Epithelial cell of proximal tubule (primary cell): ENCODE results near the gene KLF5. TPM values are rescaled to one million over a fixed set of nuclear protein-coding genes. Genes with fewer than 3 reads are reported as not detected.

ENCODE experiments used
- DNase-seq: peaks from one replicate; pipeline ENCODE4 v3.0.0-alpha.2; 2011; ENCODE audit warnings: low read depth
- H3K4me3 ChIP-seq: 2 replicates; pipeline ENCODE4 v1.5.1; 2011; ENCODE audit warnings: low read depth, mild to moderate bottlenecking, low read length
- total RNA-seq: library from RNA; depleted of rRNA; stranded (reverse); fragments of >200 nt; gene quantifications from 2 replicates; pipeline ENCODE4 v1.2.3, GENCODE V29; 2015
- TF ChIP-seq, protein P1 (sequence below): conservative IDR thresholded peaks from 2 replicates; pipeline ENCODE4 v1.5.1; 2012; ENCODE audit warnings: low read depth, mild to moderate bottlenecking, low read length

The KLF5 gene
- total RNA-seq, 1 donor from 2014 or later: 26.6 TPM

DNA sequence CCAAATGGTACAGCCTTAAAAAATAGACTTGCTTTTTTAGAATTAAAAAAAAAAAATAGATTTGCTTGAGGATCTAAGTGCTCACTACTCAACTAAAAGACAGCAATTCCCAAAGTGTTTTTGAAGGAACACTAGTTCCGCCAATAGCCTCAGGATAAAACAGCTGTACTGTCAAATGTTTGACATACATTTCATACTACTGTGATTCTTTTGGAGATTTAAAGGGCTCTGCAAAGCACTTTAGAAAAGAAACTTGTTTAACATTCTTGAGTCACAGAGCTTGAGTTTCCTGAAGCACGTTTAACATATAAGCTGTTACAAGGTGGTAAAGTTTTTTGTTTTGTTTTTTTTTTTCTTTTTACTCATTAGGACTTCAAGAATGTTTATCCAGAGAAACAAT, 23.1 kb upstream of the KLF5 start:
- TF ChIP-seq, protein P1, sequence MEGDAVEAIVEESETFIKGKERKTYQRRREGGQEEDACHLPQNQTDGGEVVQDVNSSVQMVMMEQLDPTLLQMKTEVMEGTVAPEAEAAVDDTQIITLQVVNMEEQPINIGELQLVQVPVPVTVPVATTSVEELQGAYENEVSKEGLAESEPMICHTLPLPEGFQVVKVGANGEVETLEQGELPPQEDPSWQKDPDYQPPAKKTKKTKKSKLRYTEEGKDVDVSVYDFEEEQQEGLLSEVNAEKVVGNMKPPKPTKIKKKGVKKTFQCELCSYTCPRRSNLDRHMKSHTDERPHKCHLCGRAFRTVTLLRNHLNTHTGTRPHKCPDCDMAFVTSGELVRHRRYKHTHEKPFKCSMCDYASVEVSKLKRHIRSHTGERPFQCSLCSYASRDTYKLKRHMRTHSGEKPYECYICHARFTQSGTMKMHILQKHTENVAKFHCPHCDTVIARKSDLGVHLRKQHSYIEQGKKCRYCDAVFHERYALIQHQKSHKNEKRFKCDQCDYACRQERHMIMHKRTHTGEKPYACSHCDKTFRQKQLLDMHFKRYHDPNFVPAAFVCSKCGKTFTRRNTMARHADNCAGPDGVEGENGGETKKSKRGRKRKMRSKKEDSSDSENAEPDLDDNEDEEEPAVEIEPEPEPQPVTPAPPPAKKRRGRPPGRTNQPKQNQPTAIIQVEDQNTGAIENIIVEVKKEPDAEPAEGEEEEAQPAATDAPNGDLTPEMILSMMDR: no peak
- DNase-seq: no peak
- no peak overlapping the region for H3K4me3 ChIP-seq

DNA sequence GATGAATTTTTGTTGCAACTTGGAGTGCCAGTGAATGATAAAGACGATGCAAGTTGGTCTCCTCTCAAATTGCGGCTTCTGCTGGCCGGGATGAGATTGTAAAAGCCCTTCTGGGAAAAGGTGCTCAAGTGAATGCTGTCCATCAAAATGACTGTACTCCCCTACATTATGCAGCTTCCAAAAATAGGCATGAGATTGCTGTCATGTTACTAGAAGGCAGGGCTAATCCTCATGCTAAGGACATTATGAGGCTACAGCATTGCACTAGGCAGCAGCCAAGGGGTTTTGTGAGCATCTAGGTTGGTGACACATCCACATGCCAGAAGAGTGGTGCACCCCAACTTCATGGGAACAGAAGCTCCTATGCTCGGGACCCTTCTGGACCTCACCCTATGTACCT, 22.2 kb upstream of the KLF5 start:
- TF ChIP-seq, protein P1: no peak
- H3K4me3 ChIP-seq: no peak overlapping the region
- no peak for DNase-seq

DNA sequence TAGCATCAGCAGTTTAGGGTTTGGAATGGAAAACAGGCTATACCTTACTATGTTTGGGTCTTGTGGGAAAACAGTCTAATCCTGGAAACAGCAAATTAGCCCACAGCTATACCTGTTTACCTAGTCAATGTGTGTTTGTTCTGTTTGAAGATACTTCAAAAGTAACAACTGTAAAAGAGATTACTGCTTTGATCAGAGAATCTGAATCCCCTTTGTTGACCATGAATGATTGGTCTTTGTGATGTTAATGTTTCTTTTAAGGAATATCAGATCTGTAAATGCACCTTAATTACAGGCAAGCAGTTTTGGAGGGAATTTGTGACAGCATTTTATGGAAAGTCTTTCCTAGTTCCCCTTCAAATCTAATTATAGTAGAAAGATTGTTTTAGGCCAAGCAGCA, 20.7 kb upstream of the KLF5 start:
- DNase-seq: no peak
- H3K4me3 ChIP-seq: no peak overlapping the region
- TF ChIP-seq, protein P1: no peak

DNA sequence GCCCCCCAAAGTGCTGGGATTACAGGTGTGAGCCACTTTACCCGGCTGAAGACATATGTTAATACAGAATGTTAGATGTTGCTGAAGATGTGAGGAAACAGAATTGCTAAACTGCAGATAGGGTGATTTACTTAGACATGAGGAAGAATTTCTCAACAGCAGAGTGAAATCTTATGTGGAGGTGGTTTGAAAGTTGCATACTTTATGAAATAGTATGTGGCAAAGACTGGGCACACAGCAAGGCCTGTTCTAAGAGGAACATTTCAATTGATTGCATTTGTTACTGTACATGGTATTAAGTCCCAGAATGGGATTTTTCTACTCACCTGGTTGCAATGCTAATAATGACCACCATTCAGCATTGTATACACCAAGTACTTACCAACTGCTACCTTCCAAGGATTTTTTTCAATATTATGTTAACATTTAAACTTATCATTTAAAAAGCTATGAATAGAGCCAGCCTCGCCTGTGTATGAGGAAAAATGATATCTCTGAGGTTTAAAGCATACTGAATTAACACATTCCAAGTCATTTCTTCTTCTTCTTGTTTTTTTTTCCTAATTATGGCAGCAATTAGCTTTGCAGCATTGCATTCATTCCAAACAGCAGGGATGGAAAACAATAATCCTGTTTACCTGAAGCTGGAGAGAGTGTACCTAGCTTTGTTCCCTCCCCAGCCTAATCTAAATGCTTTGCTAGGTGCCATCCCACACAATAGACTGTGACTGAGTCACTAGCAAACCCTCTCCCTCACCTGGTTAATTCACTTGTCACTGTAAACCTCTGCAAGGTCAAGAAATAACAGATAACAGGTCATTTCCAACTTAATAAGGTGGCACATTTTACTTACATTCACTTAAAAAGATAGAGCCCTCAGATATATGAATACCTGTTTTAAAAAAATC, 19.4 kb upstream of the KLF5 start:
- no peak for DNase-seq
- H3K4me3 ChIP-seq: no peak overlapping the region
- TF ChIP-seq, protein P1: no peak

DNA sequence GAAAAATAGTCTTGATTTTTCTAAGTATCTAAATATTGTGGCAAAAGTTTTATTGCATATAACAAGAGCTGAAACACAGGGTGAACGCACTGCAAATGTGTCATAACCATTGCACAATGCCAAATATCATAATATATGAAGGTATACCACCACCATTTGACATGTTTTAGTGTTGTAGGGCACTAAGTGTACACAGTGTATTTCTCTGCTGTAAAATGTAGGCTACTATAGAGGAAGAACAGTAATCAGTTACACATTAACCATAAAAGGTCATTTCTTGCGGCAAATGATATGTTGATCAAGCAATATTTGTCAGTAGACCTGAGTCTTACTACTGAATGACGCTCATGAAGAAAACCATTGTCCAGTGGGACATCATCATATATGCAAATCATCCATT, 18.3 kb upstream of the KLF5 start:
- TF ChIP-seq, protein P1: no peak
- no peak for DNase-seq
- no peak overlapping the region for H3K4me3 ChIP-seq

DNA sequence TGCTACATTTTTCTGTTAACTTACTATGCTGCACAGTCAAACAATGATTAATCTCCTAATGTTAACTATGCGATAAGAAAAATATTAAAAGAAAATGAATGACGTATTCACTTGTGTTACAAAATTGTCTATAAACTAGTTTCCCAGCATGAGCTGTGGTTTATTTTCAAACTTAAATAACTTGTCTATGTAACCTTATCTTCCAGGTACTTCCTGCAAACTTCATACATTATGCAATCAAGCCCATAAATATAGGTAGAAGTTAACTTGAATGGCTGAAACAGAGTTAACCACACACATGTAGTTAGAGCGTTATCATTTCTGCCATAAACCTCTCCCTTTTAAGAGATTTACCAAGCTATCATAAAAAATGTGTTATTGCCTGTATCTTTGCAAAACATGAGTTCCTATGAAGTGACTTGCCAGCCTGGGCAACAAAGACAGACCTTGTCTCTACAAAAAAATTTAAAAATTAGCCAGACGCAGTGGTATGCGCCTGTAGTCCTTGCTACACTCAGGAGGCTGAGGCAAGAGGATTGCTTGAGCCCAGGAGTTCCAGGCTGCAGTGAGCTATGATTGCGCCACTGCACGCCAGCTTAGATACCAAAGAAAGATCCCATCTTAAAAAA, 17.7 kb upstream of the KLF5 start:
- no peak for DNase-seq
- no peak overlapping the region for H3K4me3 ChIP-seq
- TF ChIP-seq, protein P1: no peak
